Neuron (in vitro differentiated cells): Measurements from ENCODE around the gene RNF224.

ENCODE experiments used
- H2AFZ ChIP-seq: one replicate; pipeline ENCODE4 v1.6.1; 2013; ENCODE audit warnings: low read depth, mild to moderate bottlenecking, inconsistent platforms, low read length, moderate library complexity
- H3K27me3 ChIP-seq: one replicate; pipeline ENCODE4 v1.6.1; 2013; ENCODE audit warnings: low read length; ENCODE audit not compliant: insufficient read depth
- H3K36me3 ChIP-seq: one replicate; pipeline ENCODE4 v1.6.1; 2013; ENCODE audit warnings: low read length; ENCODE audit not compliant: insufficient read depth
- H3K4me1 ChIP-seq: one replicate; pipeline ENCODE4 v1.6.1; 2013; ENCODE audit warnings: low read length; ENCODE audit not compliant: insufficient read depth
- H3K4me3 ChIP-seq: 2 replicates; pipeline ENCODE4 v1.5.1; 2013; ENCODE audit warnings: mild to moderate bottlenecking, low read length, moderate library complexity
- H3K9me3 ChIP-seq: one replicate; pipeline ENCODE4 v1.6.1; 2013; ENCODE audit warnings: low read length

The RNF224 gene

GRCh38 chr9:137198051-137198901 is 29.0 kb upstream of the RNF224 start:
- H2AFZ ChIP-seq = no peak overlapping the region
- H3K4me1 ChIP-seq = peaks cover 40% of the 10 kb centered on the region
- H3K9me3 ChIP-seq = no peaks in the 10 kb centered on the region
- no peaks in the 10 kb centered on the region for H3K27me3 ChIP-seq
- H3K36me3 ChIP-seq = no peaks in the 10 kb centered on the region
- no peak overlapping the region for H3K4me3 ChIP-seq

GRCh38 chr9:137198902-137199283 is 28.4 kb upstream of the RNF224 start:
- H3K4me3 ChIP-seq = no peak overlapping the region
- H3K9me3 ChIP-seq = no peaks in the 10 kb centered on the region
- H2AFZ ChIP-seq = no peak overlapping the region
- peaks cover 41% of the 10 kb centered on the region for H3K4me1 ChIP-seq
- no peaks in the 10 kb centered on the region for H3K27me3 ChIP-seq
- H3K36me3 ChIP-seq = no peaks in the 10 kb centered on the region

- Histone ChIP-seq H3K36me3 (no peaks in the 10 kb centered on the region), H2AFZ (no peak overlapping the region), H3K9me3 (no peaks in the 10 kb centered on the region), H3K4me1 (peaks cover 42% of the 10 kb centered on the region), H3K27me3 (no peaks in the 10 kb centered on the region), H3K4me3 (peak overlapping the region; percentile 39)
Measured at GRCh38 chr9:137199411-137200121, 27.7 kb upstream of the RNF224 start.

DNA sequence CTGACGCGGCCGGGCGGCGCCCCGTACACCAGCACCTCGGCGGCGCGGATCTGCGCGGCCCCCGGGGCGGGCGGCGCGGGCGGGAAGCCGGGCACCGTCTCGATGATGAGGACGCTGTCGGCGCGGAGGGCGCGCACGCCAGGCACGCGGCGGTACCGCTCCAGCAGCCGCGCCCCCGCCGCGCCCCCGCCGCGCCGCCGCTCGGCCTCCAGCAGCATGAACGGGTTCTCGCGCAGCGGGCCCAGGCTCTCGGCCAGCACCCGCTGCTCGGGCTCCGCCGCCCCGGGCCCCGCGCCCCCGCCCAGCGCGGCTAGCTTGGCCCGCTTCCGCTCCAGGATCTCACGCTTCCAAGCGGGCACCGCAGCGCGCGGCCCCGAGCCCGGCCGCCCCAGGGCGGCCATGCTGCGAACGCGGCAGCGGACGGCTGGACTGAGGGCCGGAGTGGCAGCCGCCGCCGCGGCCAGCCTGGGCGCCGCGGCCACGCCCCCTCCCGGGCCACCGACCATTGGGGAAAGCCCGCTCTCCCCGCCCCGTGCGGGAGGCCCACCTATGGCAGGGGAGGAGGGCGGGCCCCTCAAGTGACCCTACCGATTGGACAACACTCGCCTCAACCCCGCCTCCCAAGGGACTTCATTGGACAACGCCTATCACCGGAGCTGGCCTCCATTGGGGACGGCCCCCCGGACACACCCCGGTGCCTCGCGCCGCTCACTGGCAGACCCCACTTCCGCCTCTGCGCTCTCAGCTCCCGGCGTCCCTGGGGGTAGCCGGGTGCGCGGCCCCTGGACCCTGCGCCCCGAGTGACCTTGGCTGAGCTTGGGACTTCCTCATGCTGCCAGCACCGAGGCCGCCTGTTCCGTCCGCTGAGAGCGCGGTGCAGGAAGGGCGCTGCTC is 26.7 kb upstream of the RNF224 start, which contains the start of gene TPRN:
Gene TPRN (minus strand): TSS at position 431 of the 894 bp plus-strand sequence. CDS start 30 bp downstream, at position 401.
- peak within 1 kb of the TSS; percentile 84 for H3K4me3 ChIP-seq
- H3K36me3 ChIP-seq = no peaks in the 10 kb centered on the region
- no peaks in the 10 kb centered on the region for H3K27me3 ChIP-seq
- no peak within 1 kb of the TSS for H2AFZ ChIP-seq
- peaks cover 41% of the 10 kb centered on the region for H3K4me1 ChIP-seq
- H3K9me3 ChIP-seq = no peaks in the 10 kb centered on the region

GRCh38 chr9:137201205-137201868 is 26.0 kb upstream of the RNF224 start:
- Histone ChIP-seq H3K27me3 (no peaks in the 10 kb centered on the region), H2AFZ (no peak overlapping the region), H3K4me1 (peaks cover 47% of the 10 kb centered on the region), H3K9me3 (no peaks in the 10 kb centered on the region), H3K36me3 (no peaks in the 10 kb centered on the region), H3K4me3 (peak overlapping the region; percentile 84)

- Histone ChIP-seq H2AFZ (no peak overlapping the region), H3K4me3 (no peak overlapping the region), H3K9me3 (no peaks in the 10 kb centered on the region), H3K36me3 (no peaks in the 10 kb centered on the region), H3K4me1 (peaks cover 53% of the 10 kb centered on the region), H3K27me3 (no peaks in the 10 kb centered on the region)
Measured at GRCh38 chr9:137202966-137203365, 24.3 kb upstream of the RNF224 start.

GRCh38 chr9:137204731-137205125 is 22.6 kb upstream of the RNF224 start:
- H3K27me3 ChIP-seq = no peaks in the 10 kb centered on the region
- H2AFZ ChIP-seq = no peak overlapping the region
- peak overlapping the region; percentile 76 for H3K4me3 ChIP-seq
- peaks cover 7% of the 10 kb centered on the region for H3K36me3 ChIP-seq
- peaks cover 39% of the 10 kb centered on the region for H3K4me1 ChIP-seq
- no peaks in the 10 kb centered on the region for H3K9me3 ChIP-seq

- Histone ChIP-seq H3K9me3 (no peaks in the 10 kb centered on the region), H2AFZ (peak within 1 kb of the TSS; percentile 49), H3K4me1 (peaks cover 39% of the 10 kb centered on the region), H3K4me3 (peak within 1 kb of the TSS; percentile 76), H3K27me3 (no peaks in the 10 kb centered on the region), H3K36me3 (peaks cover 12% of the 10 kb centered on the region)
Measured at GRCh38 chr9:137205126-137206069, 21.9 kb upstream of the RNF224 start, which contains the start of the genes NDOR1 and TMEM203. TSS of gene NDOR1 (plus strand) at chr9:137205700. CDS start at chr9:137205778, 78 bp downstream. TSS of gene TMEM203 (minus strand) at chr9:137205648. CDS start at chr9:137205414, 234 bp downstream.

- Histone ChIP-seq H3K9me3 (no peaks in the 10 kb centered on the region), H2AFZ (no peak overlapping the region), H3K4me1 (peaks cover 32% of the 10 kb centered on the region), H3K4me3 (peak overlapping the region; percentile 76), H3K27me3 (no peaks in the 10 kb centered on the region), H3K36me3 (peaks cover 12% of the 10 kb centered on the region)
Measured at GRCh38 chr9:137206602-137207001, 20.7 kb upstream of the RNF224 start.

GRCh38 chr9:137211532-137211931 is 15.8 kb upstream of the RNF224 start:
- Histone ChIP-seq H3K27me3 (no peaks in the 10 kb centered on the region), H2AFZ (no peak overlapping the region), H3K9me3 (no peaks in the 10 kb centered on the region), H3K4me1 (peaks cover 5% of the 10 kb centered on the region), H3K4me3 (no peak overlapping the region), H3K36me3 (peaks cover 37% of the 10 kb centered on the region)

- Histone ChIP-seq H3K36me3 (peaks cover 41% of the 10 kb centered on the region), H3K4me3 (no peak overlapping the region), H3K4me1 (no peaks in the 10 kb centered on the region), H3K27me3 (no peaks in the 10 kb centered on the region), H2AFZ (no peak overlapping the region), H3K9me3 (no peaks in the 10 kb centered on the region)
Measured at GRCh38 chr9:137212520-137212919, 14.8 kb upstream of the RNF224 start.
